Body of pancreas (tissue), 4 donors: ENCODE measurements around the gene RNF5.
A peak's percentile ranks its signal among the peaks of the same experiment; 100 is the strongest.

Experiments used
- CTCF ChIP-seq, 7 experiments: fragments of 450-650 bp in 4 of 7; fragments of 200-600 bp in 3 of 7; sonication (generic) in 3 of 7; IDR thresholded peaks; one replicate each; pipeline ENCODE4 v1.5.1; 2016 to 2019; ENCODE audit warnings: antibody characterized with exemption in 7 of 7
- POLR2A ChIP-seq, 3 donors: fragments of 450-650 bp; IDR thresholded peaks; one replicate each; pipeline ENCODE4 v1.6.1; 2016; ENCODE audit warnings: antibody characterized with exemption in 3 of 3, mild to moderate bottlenecking in 2 of 3

GRCh38 chr6:32148289-32149091 is 29.7 kb upstream of the RNF5 start:
- TF ChIP-seq POLR2A (IDR thresholded peaks at IDR 0.05): no peak
- peak in 5 of 7 experiments; percentile 4 to 26 (median 18) for TF ChIP-seq CTCF (IDR thresholded peaks at IDR 0.05)
